GM12878 (cell line): ENCODE results near the gene PPFIBP1. TPM values are rescaled to one million over a fixed set of nuclear protein-coding genes. Genes with fewer than 3 reads are reported as not detected.
"Not testable (repeated sequence)": the region's sequence is repeated elsewhere in the genome, so short reads cannot be mapped to it uniquely, and the experiment has no call there.

Experiments used
- ATAC-seq: fragments of 200-7000 bp; cut with Tn5 transposase; 3 replicates; pipeline ENCODE4 v1.9.1; 2020; ENCODE audit warnings: mild to moderate bottlenecking, moderate library complexity
- BruUV-seq: library from RNA; stranded (reverse); fragments of 400-500 nt; replicated peaks from 2 replicates; lab custom pipeline; 2021; lab: Mats Ljungman, UMichigan
- CTCF ChIA-PET: fragments of 300-600 bp; sonication (Branson Sonifier 250); formaldehyde crosslinking; extraction: SDS; loops from one replicate; lab custom pipeline; 2021; ENCODE audit warnings: inconsistent platforms; lab: Yijun Ruan, JAX
- POLR2A ChIA-PET: fragments of 350-600 bp; formaldehyde crosslinking; extraction: SDS; loops from one replicate; lab custom pipeline; 2021; ENCODE audit warnings: inconsistent platforms; lab: Charles Lee
- RAD21 ChIA-PET: fragments of 300-600 bp; sonication (Branson Sonifier 250); formaldehyde crosslinking; loops from one replicate; lab custom pipeline; 2023; ENCODE audit warnings: antibody characterized with exemption; ENCODE audit not compliant: unreplicated experiment; lab: Charles Lee
- SMC1A ChIA-PET: fragments of 300-600 bp; sonication (Branson Sonifier 250); formaldehyde crosslinking; loops from one replicate; lab custom pipeline; 2023; ENCODE audit not compliant: unreplicated experiment, uncharacterized antibody; lab: Charles Lee
- DNase-seq: peaks from one replicate; pipeline ENCODE4 v3.0.0-alpha.2; 2011; ENCODE audit warnings: low read depth, low spot score
- FAIRE-seq: peaks from 3 replicates; lab custom pipeline; 2011; peaks lifted over from hg19 to GRCh38; lab: Jason Lieb, UNC
- H2AFZ ChIP-seq: 2 replicates; pipeline ENCODE4 v1.6.0; 2011; ENCODE audit warnings: low read depth, low read length, control low read depth; ENCODE audit not compliant: control insufficient read depth
- H3K27ac ChIP-seq: 2 replicates; pipeline ENCODE4 v1.5.1; 2011; ENCODE audit warnings: control low read depth; ENCODE audit not compliant: control insufficient read depth, insufficient read depth
- H3K27me3 ChIP-seq, 2 experiments: replicated peaks in 1 of 2; 2 replicates each; pipeline versions ENCODE4 v1.6.0 to v1.6.1; 2011; ENCODE audit warnings: low read length in 1 of 2; ENCODE audit not compliant: control insufficient read depth in 2 of 2, insufficient read depth in 2 of 2
- H3K36me3 ChIP-seq, 2 experiments: 2 replicates each; pipeline ENCODE4 v1.5.1; 2011; ENCODE audit warnings: low read length in 1 of 2; ENCODE audit not compliant: control insufficient read depth in 2 of 2, insufficient read depth in 2 of 2
- H3K4me1 ChIP-seq: 2 replicates; pipeline ENCODE4 v1.6.1; 2011; ENCODE audit warnings: mild to moderate bottlenecking, low read length, moderate library complexity, mixed read lengths; ENCODE audit not compliant: control insufficient read depth, insufficient read depth
- H3K4me2 ChIP-seq: 2 replicates; pipeline ENCODE4 v1.6.0; 2011; ENCODE audit warnings: control low read depth; ENCODE audit not compliant: control insufficient read depth, insufficient read depth
- H3K4me3 ChIP-seq: fragments of 200-600 bp; sonication (generic); 2 replicates; pipeline ENCODE4 v1.5.1; 2016
- H3K79me2 ChIP-seq: 2 replicates; pipeline ENCODE4 v1.6.0; 2011; ENCODE audit warnings: low read length; ENCODE audit not compliant: control insufficient read depth, insufficient read depth
- H3K9ac ChIP-seq: 2 replicates; pipeline ENCODE4 v1.8.0; 2011; ENCODE audit warnings: low read length, control low read depth, mixed read lengths; ENCODE audit not compliant: control insufficient read depth, insufficient read depth
- H3K9me3 ChIP-seq: replicated peaks from 3 replicates; pipeline ENCODE4 v1.5.1; 2011; ENCODE audit warnings: mild to moderate bottlenecking, low read length; ENCODE audit not compliant: control insufficient read depth, insufficient read depth
- H4K20me1 ChIP-seq: 2 replicates; pipeline ENCODE4 v1.6.0; 2011; ENCODE audit not compliant: control insufficient read depth, insufficient read depth
- BCLAF1 ChIP-seq: fragments of 450-650 bp; IDR thresholded peaks from 2 replicates; pipeline ENCODE4 v1.6.1; 2017; ENCODE audit warnings: antibody characterized with exemption, mild to moderate bottlenecking, moderate library complexity
- CHD2 ChIP-seq: IDR thresholded peaks from 2 replicates; pipeline ENCODE4 v1.6.1; 2011; ENCODE audit warnings: low read depth, low read length, improper control_type of control experiment, borderline replicate concordance
- CHD4 ChIP-seq: fragments of 200-600 bp; sonication (generic); IDR thresholded peaks from 2 replicates; pipeline ENCODE4 v1.6.1; 2016; ENCODE audit warnings: mild to moderate bottlenecking
- SKIL ChIP-seq: fragments of 450-650 bp; IDR thresholded peaks from 2 replicates; pipeline ENCODE4 v1.6.1; 2017; ENCODE audit warnings: mild to moderate bottlenecking, low read depth, inconsistent platforms; ENCODE audit not compliant: poor library complexity, severe bottlenecking
- WGBS: methylation state at CpG from one replicate; pipeline ENCODE4 v1.1.6; 2016; ENCODE audit warnings: low lambda C conversion rate; ENCODE audit not compliant: insufficient replicate concordance, insufficient coverage; ENCODE audit errors: missing lambda C conversion rate; 5-methylcytosine and 5-hydroxymethylcytosine counted together
- in situ Hi-C: fragments of 300-500 bp; cut with MboI; formaldehyde crosslinking; loops from 9 replicates; pipeline ENCODE4 v1.14.3; 2018; ENCODE audit warnings: mixed read lengths
- intact Hi-C: fragments of 100-400 bp; cut with micrococcal nuclease; formaldehyde crosslinking; loops from one replicate; pipeline ENCODE4 v1.14.2; 2022; ENCODE audit not compliant: unreplicated experiment
- polyA plus RNA-seq, 11 experiments: library from polyadenylated mRNA; depleted of rRNA in 4 of 11; unstranded in 6 of 11; stranded (reverse) in 5 of 11; fragments of >200 nt; fragmentation: Nextera tagmentation in 4 of 11; fragmentation: Illumina TruSeq in 1 of 11; extraction: Ambion mirVana in 4 of 11; extraction: Trizol in 1 of 11; gene quantifications; 1 replicate in 1 of 11; 2 replicates in 10 of 11; pipeline versions ENCODE4 v1.2.1 to v1.2.3, GENCODE V29; 2011 to 2016; ENCODE audit warnings: inconsistent platforms in 2 of 11, missing spikeins in 2 of 11, low read depth in 1 of 11
- total RNA-seq, 4 experiments: library from RNA; depleted of rRNA in 3 of 4; stranded (reverse); fragments of >200 nt in 3 of 4; fragmentation: Illumina TruSeq in 1 of 4; extraction: Trizol in 1 of 4; gene quantifications; 2 replicates each; pipeline versions ENCODE4 v1.2.1 to v1.2.3, GENCODE V29; 2013 to 2021
- TF ChIP-seq, protein P1 (sequence below): IDR thresholded peaks from 2 replicates; pipeline ENCODE4 v1.6.1; 2012; ENCODE audit warnings: mild to moderate bottlenecking, low read depth, low read length

The PPFIBP1 gene
- total and polyA plus RNA-seq, 10 of the 15 experiments (the other 5 are each of a cell fraction or from before 2014, with no cell fraction given), result 0.47 to 7.8 (median 3.6) TPM

- TF ChIP-seq BCLAF1, result no peak
- no peak for TF ChIP-seq SKIL
- TF ChIP-seq, protein P1, sequence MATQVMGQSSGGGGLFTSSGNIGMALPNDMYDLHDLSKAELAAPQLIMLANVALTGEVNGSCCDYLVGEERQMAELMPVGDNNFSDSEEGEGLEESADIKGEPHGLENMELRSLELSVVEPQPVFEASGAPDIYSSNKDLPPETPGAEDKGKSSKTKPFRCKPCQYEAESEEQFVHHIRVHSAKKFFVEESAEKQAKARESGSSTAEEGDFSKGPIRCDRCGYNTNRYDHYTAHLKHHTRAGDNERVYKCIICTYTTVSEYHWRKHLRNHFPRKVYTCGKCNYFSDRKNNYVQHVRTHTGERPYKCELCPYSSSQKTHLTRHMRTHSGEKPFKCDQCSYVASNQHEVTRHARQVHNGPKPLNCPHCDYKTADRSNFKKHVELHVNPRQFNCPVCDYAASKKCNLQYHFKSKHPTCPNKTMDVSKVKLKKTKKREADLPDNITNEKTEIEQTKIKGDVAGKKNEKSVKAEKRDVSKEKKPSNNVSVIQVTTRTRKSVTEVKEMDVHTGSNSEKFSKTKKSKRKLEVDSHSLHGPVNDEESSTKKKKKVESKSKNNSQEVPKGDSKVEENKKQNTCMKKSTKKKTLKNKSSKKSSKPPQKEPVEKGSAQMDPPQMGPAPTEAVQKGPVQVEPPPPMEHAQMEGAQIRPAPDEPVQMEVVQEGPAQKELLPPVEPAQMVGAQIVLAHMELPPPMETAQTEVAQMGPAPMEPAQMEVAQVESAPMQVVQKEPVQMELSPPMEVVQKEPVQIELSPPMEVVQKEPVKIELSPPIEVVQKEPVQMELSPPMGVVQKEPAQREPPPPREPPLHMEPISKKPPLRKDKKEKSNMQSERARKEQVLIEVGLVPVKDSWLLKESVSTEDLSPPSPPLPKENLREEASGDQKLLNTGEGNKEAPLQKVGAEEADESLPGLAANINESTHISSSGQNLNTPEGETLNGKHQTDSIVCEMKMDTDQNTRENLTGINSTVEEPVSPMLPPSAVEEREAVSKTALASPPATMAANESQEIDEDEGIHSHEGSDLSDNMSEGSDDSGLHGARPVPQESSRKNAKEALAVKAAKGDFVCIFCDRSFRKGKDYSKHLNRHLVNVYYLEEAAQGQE, result no peak
- TF ChIP-seq CHD2, result no peak
- TF ChIP-seq CHD4, result no peak
- TF ChIP-seq, all 136 proteins: peak for 0
Observed at GRCh38 chr12:27589419-27589818, 65.4 kb downstream of the PPFIBP1 start (continued).

GRCh38 chr12:27591698-27592097, 67.7 kb downstream of the PPFIBP1 start:
- in situ Hi-C loops, H3K27me3 ChIP-seq, DNase-seq, H3K9me3 ChIP-seq, H3K4me1 ChIP-seq, H3K9ac ChIP-seq, ATAC-seq, SMC1A ChIA-PET, H3K27ac ChIP-seq, BruUV-seq, H3K36me3 ChIP-seq, H2AFZ ChIP-seq, H4K20me1 ChIP-seq, H3K79me2 ChIP-seq, POLR2A ChIA-PET, intact Hi-C loops, FAIRE-seq, RAD21 ChIA-PET, H3K4me2 ChIP-seq, H3K4me3 ChIP-seq: not testable (repeated sequence)
- CTCF ChIA-PET, result interaction anchor here (0.6 kb wide), 1 partner anchor 68 kb away, joined by 3 read pairs; no protein-coding TSS in a partner anchor
- WGBS, result 67% methylated on average over 3 of the region's 3 CpGs
